ENCODE data around the gene FAM53A. TPM values are rescaled to one million over a fixed set of nuclear protein-coding genes. Genes with fewer than 3 reads are reported as not detected.

FAM53A gene
- polyA plus RNA-seq, 2 of the 4 experiments (the other 2 are of a cell fraction) = 0.87 to 1.2 TPM

GRCh38 chr4:1616557-1616930 lies 67.6 kb downstream of the FAM53A start:
- Histone ChIP-seq H3K4me1 (no peaks in the 10 kb centered on the region), H3K27ac (no peak overlapping the region), H3K9me3 (no peaks in the 10 kb centered on the region), H3K4me2 (no peak overlapping the region), H3K4me3 (no peak overlapping the region)
- TF ChIP-seq EHF (CRISPR knock-in tag; IDR thresholded peaks at IDR 0.05) (no peak), POLR2A (IDR thresholded peaks at IDR 0.05; ENCODE audit: low read length) (no peak), NPAS2 (CRISPR knock-in tag; IDR thresholded peaks at IDR 0.05; ENCODE audit: borderline replicate concordance) (no peak), ZFP36 (IDR thresholded peaks at IDR 0.05; ENCODE audit: borderline replicate concordance, partially characterized antibody) (no peak), HOXA7 (CRISPR knock-in tag; IDR thresholded peaks at IDR 0.05) (no peak)
- FAIRE-seq (no peak), ATAC-seq (no peak), DNase-seq (ENCODE audit: low read depth in 1 of 2, low spot score in 1 of 2) (no peak)
- 76% methylated on average over 6 of the region's 6 CpGs for WGBS (ENCODE audit: missing lambda C conversion rate)
- ChIA-PET POLR2A (no interaction called here), CTCF (interaction anchor here (1.0 kb wide), 1 partner anchor 36 kb away, joined by 3 read pairs; no protein-coding TSS in a partner anchor)

- H3K4me2 ChIP-seq = no peak overlapping the region
- no peaks in the 10 kb centered on the region for H3K9me3 ChIP-seq
- FAIRE-seq = no peak
- ChIA-PET POLR2A (no interaction called here), CTCF (interaction anchor here (1.0 kb wide), 1 partner anchor 36 kb away, joined by 3 read pairs; no protein-coding TSS in a partner anchor)
- TF ChIP-seq CHD4 (IDR thresholded peaks at IDR 0.05; ENCODE audit: borderline replicate concordance) (no peak), FOSL2 (IDR thresholded peaks at IDR 0.05) (no peak), FOSL2 (CRISPR knock-in tag; IDR thresholded peaks at IDR 0.05) (no peak), POLR2A (IDR thresholded peaks at IDR 0.05; ENCODE audit: low read length) (no peak), CBX2 (IDR thresholded peaks at IDR 0.05; ENCODE audit: borderline replicate concordance, low read depth) (no peak), HES2 (IDR thresholded peaks at IDR 0.05) (no peak), RARB (CRISPR knock-in tag; IDR thresholded peaks at IDR 0.05) (no peak), TP53 (CRISPR knock-in tag; IDR thresholded peaks at IDR 0.05) (no peak), PHF8 (IDR thresholded peaks at IDR 0.05; ENCODE audit: borderline replicate concordance, low read depth) (no peak), HOXA7 (CRISPR knock-in tag; IDR thresholded peaks at IDR 0.05) (no peak), CEBPB (IDR thresholded peaks at IDR 0.05) (no peak), NFE2L2 (conservative IDR thresholded peaks at IDR 0.05; ENCODE audit: low read length) (no peak), EP300 (IDR thresholded peaks at IDR 0.05) (no peak), MAX (IDR thresholded peaks at IDR 0.05) (no peak), MAFK (IDR thresholded peaks at IDR 0.05; ENCODE audit: partially characterized antibody) (no peak), REST (IDR thresholded peaks at IDR 0.05) (no peak)
- no peak for ATAC-seq
- no peaks in the 10 kb centered on the region for H3K4me1 ChIP-seq
- H3K27ac ChIP-seq = no peak overlapping the region
- no peak overlapping the region for H3K4me3 ChIP-seq
- WGBS (ENCODE audit: missing lambda C conversion rate) = 57% methylated on average over 19 of the region's 22 CpGs
- DNase-seq (ENCODE audit: low read depth in 1 of 2, low spot score in 1 of 2) = no peak
These were observed 68.1 kb downstream of the FAM53A start for GRCh38 chr4:1615786-1616556.

Measured in A549 (cell line).